SK-N-SH treated with all-trans-retinoic acid at 6 μM for 48 hours (cell line): ENCODE data around the gene MITF.

Experiments
- BACH2 ChIP-seq: fragments of 250-450 bp; sonication (Bioruptor Pico); IDR thresholded peaks from 2 replicates; pipeline ENCODE4 v1.9.0; 2021; ENCODE audit warnings: mild to moderate bottlenecking, borderline replicate concordance
- CREB5 ChIP-seq: fragments of 250-450 bp; sonication (Bioruptor Pico); IDR thresholded peaks from 2 replicates; pipeline ENCODE4 v1.5.1; 2020; ENCODE audit warnings: low read depth, mild to moderate bottlenecking, moderate library complexity
- GLIS3 ChIP-seq: fragments of 250-450 bp; sonication (Bioruptor Pico); IDR thresholded peaks from 2 replicates; pipeline ENCODE4 v1.5.0; 2020; ENCODE audit warnings: mild to moderate bottlenecking, moderate library complexity
- ZFP3 ChIP-seq: fragments of 250-450 bp; sonication (Bioruptor Pico); IDR thresholded peaks from 2 replicates; pipeline ENCODE4 v1.5.0; 2020; ENCODE audit warnings: mild to moderate bottlenecking, moderate library complexity
- TF ChIP-seq, protein P1 (sequence below): fragments of 250-450 bp; sonication (Bioruptor Pico); IDR thresholded peaks from 2 replicates; pipeline ENCODE4 v1.8.0; 2020; ENCODE audit warnings: mild to moderate bottlenecking, moderate library complexity, borderline replicate concordance

- no peak for TF ChIP-seq ZFP3 (CRISPR knock-in tag)
- no peak for TF ChIP-seq CREB5 (CRISPR knock-in tag)
- no peak for TF ChIP-seq GLIS3 (CRISPR knock-in tag)
- TF ChIP-seq, protein P1, sequence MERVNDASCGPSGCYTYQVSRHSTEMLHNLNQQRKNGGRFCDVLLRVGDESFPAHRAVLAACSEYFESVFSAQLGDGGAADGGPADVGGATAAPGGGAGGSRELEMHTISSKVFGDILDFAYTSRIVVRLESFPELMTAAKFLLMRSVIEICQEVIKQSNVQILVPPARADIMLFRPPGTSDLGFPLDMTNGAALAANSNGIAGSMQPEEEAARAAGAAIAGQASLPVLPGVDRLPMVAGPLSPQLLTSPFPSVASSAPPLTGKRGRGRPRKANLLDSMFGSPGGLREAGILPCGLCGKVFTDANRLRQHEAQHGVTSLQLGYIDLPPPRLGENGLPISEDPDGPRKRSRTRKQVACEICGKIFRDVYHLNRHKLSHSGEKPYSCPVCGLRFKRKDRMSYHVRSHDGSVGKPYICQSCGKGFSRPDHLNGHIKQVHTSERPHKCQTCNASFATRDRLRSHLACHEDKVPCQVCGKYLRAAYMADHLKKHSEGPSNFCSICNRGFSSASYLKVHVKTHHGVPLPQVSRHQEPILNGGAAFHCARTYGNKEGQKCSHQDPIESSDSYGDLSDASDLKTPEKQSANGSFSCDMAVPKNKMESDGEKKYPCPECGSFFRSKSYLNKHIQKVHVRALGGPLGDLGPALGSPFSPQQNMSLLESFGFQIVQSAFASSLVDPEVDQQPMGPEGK (CRISPR knock-in tag): no peak
- no peak for TF ChIP-seq BACH2
Measured at GRCh38 chr3:69864141-69864540, 124.9 kb downstream of the MITF start.
